Measurements from ENCODE around the gene GABARAP.

GABARAP gene

DNA sequence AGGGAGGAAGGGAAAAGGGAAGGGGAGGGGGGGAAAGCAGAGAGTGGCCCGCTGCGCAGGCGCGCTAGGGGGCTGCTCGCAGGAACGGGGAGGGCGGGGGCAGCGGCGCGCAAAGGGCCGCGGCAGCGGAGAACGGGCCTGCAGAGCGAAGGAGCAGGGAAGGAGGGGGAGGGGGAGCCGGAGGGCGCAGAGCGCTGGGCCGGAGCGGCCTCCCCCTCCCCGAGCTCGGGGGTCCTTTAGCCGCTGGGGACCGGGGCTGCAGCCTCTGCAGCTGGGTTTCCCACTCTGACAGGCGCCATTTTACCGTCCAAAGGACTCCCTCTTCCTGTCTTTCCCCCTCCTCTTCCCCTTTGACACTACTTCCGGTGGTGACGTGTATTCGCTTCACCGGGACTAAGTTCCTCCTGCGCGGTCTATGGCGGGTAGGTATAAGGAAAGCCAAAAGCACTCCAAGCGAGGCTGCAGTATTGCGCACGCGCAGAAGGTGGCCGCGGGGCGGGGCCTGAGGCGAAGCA, 9.5 kb upstream of the GABARAP start, which contains the start of gene CTDNEP1:
TSS of gene CTDNEP1 (minus strand) at position 74 of the 515 bp plus-strand sequence. CDS start 438 bp downstream, outside the sequence.
- no peaks in the 10 kb centered on the region for H3K27me3 ChIP-seq (replicated peaks)
- peaks cover 23% of the 10 kb centered on the region for H3K36me3 ChIP-seq (replicated peaks)
- peak within 1 kb of the TSS; percentile 99 for H3K27ac ChIP-seq
- TF ChIP-seq, protein P1, sequence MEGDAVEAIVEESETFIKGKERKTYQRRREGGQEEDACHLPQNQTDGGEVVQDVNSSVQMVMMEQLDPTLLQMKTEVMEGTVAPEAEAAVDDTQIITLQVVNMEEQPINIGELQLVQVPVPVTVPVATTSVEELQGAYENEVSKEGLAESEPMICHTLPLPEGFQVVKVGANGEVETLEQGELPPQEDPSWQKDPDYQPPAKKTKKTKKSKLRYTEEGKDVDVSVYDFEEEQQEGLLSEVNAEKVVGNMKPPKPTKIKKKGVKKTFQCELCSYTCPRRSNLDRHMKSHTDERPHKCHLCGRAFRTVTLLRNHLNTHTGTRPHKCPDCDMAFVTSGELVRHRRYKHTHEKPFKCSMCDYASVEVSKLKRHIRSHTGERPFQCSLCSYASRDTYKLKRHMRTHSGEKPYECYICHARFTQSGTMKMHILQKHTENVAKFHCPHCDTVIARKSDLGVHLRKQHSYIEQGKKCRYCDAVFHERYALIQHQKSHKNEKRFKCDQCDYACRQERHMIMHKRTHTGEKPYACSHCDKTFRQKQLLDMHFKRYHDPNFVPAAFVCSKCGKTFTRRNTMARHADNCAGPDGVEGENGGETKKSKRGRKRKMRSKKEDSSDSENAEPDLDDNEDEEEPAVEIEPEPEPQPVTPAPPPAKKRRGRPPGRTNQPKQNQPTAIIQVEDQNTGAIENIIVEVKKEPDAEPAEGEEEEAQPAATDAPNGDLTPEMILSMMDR (IDR thresholded peaks at IDR 0.05; ENCODE audit: low read depth, low read length, missing control alignments): no peak
- peak within 1 kb of the TSS; percentile 94 for H3K4me3 ChIP-seq (ENCODE audit: low read depth, low read length)
- peak; percentile 99 for DNase-seq
- in situ Hi-C loops (cut with HindIII; ENCODE audit: low pct_ligation_motif_present, low sequenced_read_pairs): no loop called here

GRCh38 chr17:7250695-7251627, 8.7 kb upstream of the GABARAP start:
- no peak for DNase-seq
- no peaks in the 10 kb centered on the region for H3K27me3 ChIP-seq (replicated peaks)
- H3K4me3 ChIP-seq (ENCODE audit: low read depth, low read length): peak overlapping the region; percentile 81
- H3K36me3 ChIP-seq (replicated peaks): peaks cover 27% of the 10 kb centered on the region
- peak overlapping the region; percentile 99 for H3K27ac ChIP-seq
- TF ChIP-seq, protein P1 (IDR thresholded peaks at IDR 0.05; ENCODE audit: low read depth, low read length, missing control alignments): no peak
- in situ Hi-C loops (cut with HindIII; ENCODE audit: low pct_ligation_motif_present, low sequenced_read_pairs): no loop called here

DNA sequence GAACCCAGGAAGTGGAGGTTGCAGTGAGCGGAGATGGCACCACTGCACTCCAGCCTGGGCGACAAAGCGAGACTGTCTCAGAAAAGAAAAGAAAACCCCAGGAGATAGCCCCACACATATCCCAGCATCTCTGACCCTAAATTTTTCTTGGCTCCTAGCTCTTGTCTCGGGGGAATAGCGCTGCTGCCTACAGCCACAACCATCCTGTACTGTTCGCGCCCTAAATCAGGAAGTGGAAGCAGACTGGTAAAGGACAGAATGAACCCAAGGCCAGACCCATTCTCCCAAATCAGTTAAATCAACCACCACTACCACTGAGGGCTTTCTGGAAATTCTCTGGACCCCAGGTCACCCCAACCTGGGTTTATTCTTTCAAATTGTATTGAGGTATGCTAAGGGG, 7.6 kb upstream of the GABARAP start:
- TF ChIP-seq, protein P1 (IDR thresholded peaks at IDR 0.05; ENCODE audit: low read depth, low read length, missing control alignments): no peak
- in situ Hi-C loops (cut with HindIII; ENCODE audit: low pct_ligation_motif_present, low sequenced_read_pairs): no loop called here
- H3K27ac ChIP-seq: no peak overlapping the region
- peak overlapping the region; percentile 81 for H3K4me3 ChIP-seq (ENCODE audit: low read depth, low read length)
- no peak for DNase-seq
- no peaks in the 10 kb centered on the region for H3K27me3 ChIP-seq (replicated peaks)
- peaks cover 25% of the 10 kb centered on the region for H3K36me3 ChIP-seq (replicated peaks)

GRCh38 chr17:7249214-7249613, 7.0 kb upstream of the GABARAP start:
- Histone ChIP-seq H3K4me3 (ENCODE audit: low read depth, low read length) (no peak overlapping the region), H3K27me3 (replicated peaks) (no peaks in the 10 kb centered on the region), H3K27ac (no peak overlapping the region), H3K36me3 (replicated peaks) (peaks cover 26% of the 10 kb centered on the region)
- in situ Hi-C loops (cut with HindIII; ENCODE audit: low pct_ligation_motif_present, low sequenced_read_pairs): no loop called here
- no peak for DNase-seq
- TF ChIP-seq, protein P1 (IDR thresholded peaks at IDR 0.05; ENCODE audit: low read depth, low read length, missing control alignments): no peak

GRCh38 chr17:7248796-7249195, 6.5 kb upstream of the GABARAP start:
- H3K27ac ChIP-seq: no peak overlapping the region
- in situ Hi-C loops (cut with HindIII; ENCODE audit: low pct_ligation_motif_present, low sequenced_read_pairs): no loop called here
- H3K27me3 ChIP-seq (replicated peaks): no peaks in the 10 kb centered on the region
- H3K4me3 ChIP-seq (ENCODE audit: low read depth, low read length): no peak overlapping the region
- no peak for DNase-seq
- peaks cover 27% of the 10 kb centered on the region for H3K36me3 ChIP-seq (replicated peaks)
- TF ChIP-seq, protein P1 (IDR thresholded peaks at IDR 0.05; ENCODE audit: low read depth, low read length, missing control alignments): no peak

All from brain microvascular endothelial cell (primary cell).